Kidney epithelial cell (primary cell): ENCODE data around the gene DTX1. TPM values are rescaled to one million over a fixed set of nuclear protein-coding genes. Genes with fewer than 3 reads are reported as not detected.

ENCODE experiments used
- DNase-seq: peaks from one replicate; pipeline ENCODE4 v3.0.0-alpha.2; 2010; ENCODE audit warnings: low read depth
- H3K27me3 ChIP-seq: 2 replicates; pipeline ENCODE4 v1.6.0; 2011; ENCODE audit warnings: low read length; ENCODE audit not compliant: control insufficient read depth, insufficient read depth
- H3K36me3 ChIP-seq: 2 replicates; pipeline ENCODE4 v1.5.1; 2011; ENCODE audit warnings: low read length; ENCODE audit not compliant: control insufficient read depth, insufficient read depth
- H3K4me3 ChIP-seq: 2 replicates; pipeline ENCODE4 v1.5.1; 2011; ENCODE audit warnings: low read depth, mild to moderate bottlenecking, control low read depth, low read length
- total RNA-seq: library from RNA; depleted of rRNA; stranded (reverse); fragments of >200 nt; gene quantifications from 2 replicates; pipeline ENCODE4 v1.2.3, GENCODE V29; 2015
- TF ChIP-seq, protein P1 (sequence below): IDR thresholded peaks from 2 replicates; pipeline ENCODE4 v1.5.1; 2011; ENCODE audit warnings: mild to moderate bottlenecking, moderate library complexity, low read length, control low read depth, inconsistent platforms; ENCODE audit not compliant: insufficient read depth, poor library complexity, severe bottlenecking

Gene DTX1
- total RNA-seq, 1 donor from 2014 or later: 1.8 TPM

DNA sequence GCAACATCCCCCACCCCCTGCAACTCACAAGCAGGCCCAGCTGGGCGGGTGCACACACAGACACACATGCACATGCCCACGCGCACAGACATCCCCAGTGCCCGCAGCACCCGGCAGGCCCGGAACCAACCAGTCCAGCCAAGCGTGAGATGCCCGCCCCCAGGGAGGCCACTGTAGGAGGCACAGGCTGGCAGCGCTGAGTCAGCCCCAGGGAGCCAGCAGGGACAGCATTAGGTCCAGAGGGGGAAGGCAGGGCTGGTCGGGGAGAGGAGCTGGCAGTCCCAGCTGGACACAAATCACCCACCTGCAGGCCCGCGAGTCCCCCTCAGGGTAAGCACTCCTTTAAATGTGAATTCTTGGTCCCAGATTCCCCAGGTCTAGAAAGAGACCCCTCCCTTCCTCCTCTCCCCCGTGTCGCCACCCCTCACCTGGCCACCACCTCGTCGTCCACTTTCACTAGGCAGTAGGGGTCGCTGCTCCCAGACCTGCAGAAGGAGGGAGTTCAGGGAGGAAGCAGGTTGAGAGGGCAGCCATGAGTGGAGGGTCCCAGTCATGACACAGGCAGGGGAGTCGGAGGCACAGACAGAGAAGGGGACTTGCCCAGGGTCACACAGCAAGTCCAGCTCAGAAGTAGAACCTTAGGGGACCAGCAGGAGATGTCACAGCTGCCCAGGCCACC lies 74.1 kb downstream of the DTX1 start:
- H3K4me3 ChIP-seq: no peak overlapping the region
- H3K36me3 ChIP-seq: no peaks in the 10 kb centered on the region
- TF ChIP-seq, protein P1, sequence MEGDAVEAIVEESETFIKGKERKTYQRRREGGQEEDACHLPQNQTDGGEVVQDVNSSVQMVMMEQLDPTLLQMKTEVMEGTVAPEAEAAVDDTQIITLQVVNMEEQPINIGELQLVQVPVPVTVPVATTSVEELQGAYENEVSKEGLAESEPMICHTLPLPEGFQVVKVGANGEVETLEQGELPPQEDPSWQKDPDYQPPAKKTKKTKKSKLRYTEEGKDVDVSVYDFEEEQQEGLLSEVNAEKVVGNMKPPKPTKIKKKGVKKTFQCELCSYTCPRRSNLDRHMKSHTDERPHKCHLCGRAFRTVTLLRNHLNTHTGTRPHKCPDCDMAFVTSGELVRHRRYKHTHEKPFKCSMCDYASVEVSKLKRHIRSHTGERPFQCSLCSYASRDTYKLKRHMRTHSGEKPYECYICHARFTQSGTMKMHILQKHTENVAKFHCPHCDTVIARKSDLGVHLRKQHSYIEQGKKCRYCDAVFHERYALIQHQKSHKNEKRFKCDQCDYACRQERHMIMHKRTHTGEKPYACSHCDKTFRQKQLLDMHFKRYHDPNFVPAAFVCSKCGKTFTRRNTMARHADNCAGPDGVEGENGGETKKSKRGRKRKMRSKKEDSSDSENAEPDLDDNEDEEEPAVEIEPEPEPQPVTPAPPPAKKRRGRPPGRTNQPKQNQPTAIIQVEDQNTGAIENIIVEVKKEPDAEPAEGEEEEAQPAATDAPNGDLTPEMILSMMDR: peak; percentile 77
- H3K27me3 ChIP-seq: peaks cover 5% of the 10 kb centered on the region
- DNase-seq: no peak

DNA sequence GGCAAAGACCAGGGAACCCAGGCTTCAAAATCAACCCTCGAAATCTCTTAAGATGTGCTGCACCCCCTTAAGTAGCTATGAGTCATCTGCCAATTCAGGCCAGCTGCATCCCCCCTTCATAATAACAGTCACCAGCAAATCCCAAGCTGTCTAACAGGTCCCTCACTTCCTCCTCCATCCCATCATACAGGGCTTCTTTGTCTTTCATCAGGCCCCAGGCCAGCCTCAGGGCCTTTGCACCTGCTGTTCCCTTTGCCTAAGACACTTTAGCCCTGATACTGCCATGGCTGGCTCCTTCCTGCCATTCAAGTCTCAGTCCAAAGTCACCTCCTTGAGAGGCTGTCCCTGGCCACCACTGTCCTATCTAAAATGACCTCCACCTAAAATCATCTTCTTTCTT lies 75.0 kb downstream of the DTX1 start:
- TF ChIP-seq, protein P1: no peak
- no peaks in the 10 kb centered on the region for H3K36me3 ChIP-seq
- no peak overlapping the region for H3K4me3 ChIP-seq
- DNase-seq: no peak
- peaks cover 5% of the 10 kb centered on the region for H3K27me3 ChIP-seq

DNA sequence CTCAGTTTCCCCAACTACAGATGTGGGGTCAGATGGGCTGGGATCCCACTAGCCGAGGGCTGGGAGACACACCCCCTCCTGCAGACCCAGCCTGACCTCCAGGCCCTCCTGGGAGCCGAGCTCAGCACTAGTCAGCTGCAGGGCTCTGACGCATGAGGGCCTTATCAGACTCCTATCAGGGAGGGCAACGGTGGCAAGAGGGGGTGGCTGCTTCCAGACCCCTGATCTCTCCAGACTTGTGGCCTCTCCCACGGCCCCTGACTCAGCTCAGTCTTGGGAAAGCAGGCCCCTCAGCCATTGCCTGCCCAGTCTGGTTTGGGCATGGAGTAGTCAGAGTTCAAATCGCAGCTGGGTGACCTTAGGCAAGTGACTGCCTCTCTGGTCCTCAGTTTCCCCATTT lies 76.5 kb downstream of the DTX1 start:
- Histone ChIP-seq H3K36me3 (no peaks in the 10 kb centered on the region), H3K4me3 (no peak overlapping the region), H3K27me3 (no peaks in the 10 kb centered on the region)
- no peak for DNase-seq
- TF ChIP-seq, protein P1: no peak

DNA sequence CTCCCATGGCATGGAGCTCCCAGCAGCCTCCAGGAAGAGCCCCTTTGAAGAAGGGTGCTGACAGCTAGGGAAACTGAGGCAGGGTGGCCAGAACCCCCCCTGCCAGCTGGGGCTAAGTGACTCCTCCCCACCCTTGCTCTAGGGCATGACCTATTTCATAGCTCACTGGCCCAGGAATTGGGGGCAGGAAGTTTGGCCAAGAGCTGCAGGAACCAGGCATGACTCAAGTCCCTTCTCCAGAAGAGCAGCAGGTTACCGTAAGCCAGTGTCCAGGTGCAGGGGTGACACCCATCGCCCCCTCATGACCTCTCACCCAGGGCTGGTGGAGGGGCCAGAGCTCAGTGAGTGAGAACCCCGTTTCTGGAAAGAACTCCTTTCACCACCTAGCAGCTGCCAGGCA lies 77.1 kb downstream of the DTX1 start:
- no peaks in the 10 kb centered on the region for H3K36me3 ChIP-seq
- no peak for DNase-seq
- TF ChIP-seq, protein P1: no peak
- H3K27me3 ChIP-seq: no peaks in the 10 kb centered on the region
- no peak overlapping the region for H3K4me3 ChIP-seq

DNA sequence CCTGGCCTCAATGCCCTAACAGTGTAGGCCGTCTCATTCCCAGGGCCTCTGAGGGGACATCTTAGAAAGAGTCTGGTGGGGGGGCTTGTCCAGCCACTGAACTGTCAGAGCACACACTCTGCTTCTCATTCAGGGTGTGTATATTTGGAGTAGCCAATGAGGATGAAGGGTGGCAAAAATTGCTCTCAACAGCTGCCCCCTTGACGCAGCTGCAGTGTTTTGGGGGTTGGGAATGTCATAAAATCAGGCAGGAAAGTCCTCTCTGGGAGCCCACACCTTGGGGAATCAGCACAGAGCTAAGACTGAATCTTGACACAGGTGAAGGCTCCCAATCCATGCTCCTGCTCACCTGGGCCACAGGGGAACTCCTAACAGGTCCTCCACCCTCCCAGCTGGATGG lies 77.5 kb downstream of the DTX1 start:
- DNase-seq: no peak
- H3K36me3 ChIP-seq: no peaks in the 10 kb centered on the region
- no peak overlapping the region for H3K4me3 ChIP-seq
- no peaks in the 10 kb centered on the region for H3K27me3 ChIP-seq
- TF ChIP-seq, protein P1: no peak

DNA sequence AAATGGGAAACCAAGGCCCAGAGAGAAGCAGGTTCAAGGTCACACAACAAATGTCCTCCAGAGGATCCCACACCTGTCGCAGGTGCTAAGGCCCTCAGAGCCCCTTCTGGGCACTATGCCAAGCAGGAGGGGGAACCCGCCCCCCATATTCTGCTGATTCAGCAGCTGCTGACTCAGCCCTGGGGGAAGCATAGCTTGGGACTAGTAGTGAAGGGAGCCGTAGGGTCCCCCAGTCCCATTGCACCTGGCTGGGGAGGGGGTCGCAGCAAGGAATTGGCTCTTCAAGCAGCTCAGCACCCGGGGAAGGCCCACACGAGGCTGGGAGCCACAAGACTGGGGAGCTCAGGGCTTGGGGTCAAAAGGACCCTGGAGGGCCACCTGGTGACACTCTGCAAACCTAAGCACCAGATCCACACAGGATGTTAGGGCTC lies 78.0 kb downstream of the DTX1 start:
- DNase-seq: no peak
- Histone ChIP-seq H3K27me3 (no peaks in the 10 kb centered on the region), H3K36me3 (no peaks in the 10 kb centered on the region), H3K4me3 (peak overlapping the region; percentile 51)
- TF ChIP-seq, protein P1: no peak
